ENCODE measurements around the gene ARL1.

DNA sequence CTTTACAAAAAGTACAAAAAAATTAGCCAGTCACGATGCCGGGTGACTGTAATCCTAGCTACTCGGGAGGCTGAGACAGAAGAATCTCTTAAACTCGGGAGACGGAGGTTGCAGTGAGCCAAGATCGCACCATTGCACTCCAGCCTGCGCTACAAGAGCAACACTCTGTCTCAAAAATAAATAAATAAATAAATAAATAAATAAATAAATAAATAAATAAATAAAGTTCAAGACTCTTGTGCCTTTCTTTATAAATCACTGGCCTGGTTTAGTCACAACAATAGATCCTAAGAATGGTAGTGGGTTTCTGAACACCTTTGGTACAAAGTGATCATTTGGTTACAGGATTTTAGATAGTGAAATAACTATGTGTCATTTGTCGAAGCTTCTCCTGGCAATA, 46.1 kb downstream of the ARL1 start:
- TF ChIP-seq ZNF274 (IDR thresholded peaks at IDR 0.05; ENCODE audit: low read depth, low read length) (no peak), YY1 (IDR thresholded peaks at IDR 0.05; ENCODE audit: insufficient read depth, insufficient read length) (no peak), SUZ12 (IDR thresholded peaks at IDR 0.05; ENCODE audit: extremely low read depth, insufficient read depth, insufficient read length) (no peak)

Data from NT2/D1 (cell line).